Epidermal melanocyte (primary cell): Measurements from ENCODE around the gene ITPRIP.

Source experiments
- DNase-seq: peaks from one replicate; pipeline ENCODE4 v3.0.0; 2011; ENCODE audit warnings: low spot score; ENCODE audit not compliant: insufficient read length

The ITPRIP gene

GRCh38 chr10:104326991-104327610 is 11.2 kb downstream of the ITPRIP start:
- no peak for DNase-seq

- no peak for DNase-seq
Measured at GRCh38 chr10:104325436-104326435, 12.5 kb downstream of the ITPRIP start.

GRCh38 chr10:104324931-104325330 is 13.3 kb downstream of the ITPRIP start:
- no peak for DNase-seq

DNA sequence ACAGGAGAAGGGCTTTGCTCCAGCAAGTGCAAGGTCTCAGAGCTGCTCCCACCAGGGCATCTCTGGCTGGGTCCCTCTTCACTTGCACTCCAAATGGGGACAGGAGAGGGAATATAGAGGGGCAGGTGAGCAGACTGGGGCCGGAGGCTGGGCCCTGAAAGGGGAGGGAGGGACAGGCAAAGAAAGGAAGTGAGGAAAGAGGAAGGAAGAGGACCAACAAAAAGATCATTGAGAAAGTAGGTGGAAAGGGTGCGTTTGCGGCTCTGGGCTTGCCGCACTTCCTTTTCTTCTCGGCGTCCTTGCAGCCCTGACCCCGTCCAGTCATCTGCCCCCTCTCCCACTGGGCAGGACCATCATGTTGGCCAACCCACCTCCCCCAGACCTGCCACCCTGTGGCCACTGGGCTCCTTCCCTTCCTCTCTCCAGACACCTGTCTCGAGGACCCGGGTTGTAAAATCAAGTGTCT is 14.0 kb downstream of the ITPRIP start:
- no peak for DNase-seq

DNA sequence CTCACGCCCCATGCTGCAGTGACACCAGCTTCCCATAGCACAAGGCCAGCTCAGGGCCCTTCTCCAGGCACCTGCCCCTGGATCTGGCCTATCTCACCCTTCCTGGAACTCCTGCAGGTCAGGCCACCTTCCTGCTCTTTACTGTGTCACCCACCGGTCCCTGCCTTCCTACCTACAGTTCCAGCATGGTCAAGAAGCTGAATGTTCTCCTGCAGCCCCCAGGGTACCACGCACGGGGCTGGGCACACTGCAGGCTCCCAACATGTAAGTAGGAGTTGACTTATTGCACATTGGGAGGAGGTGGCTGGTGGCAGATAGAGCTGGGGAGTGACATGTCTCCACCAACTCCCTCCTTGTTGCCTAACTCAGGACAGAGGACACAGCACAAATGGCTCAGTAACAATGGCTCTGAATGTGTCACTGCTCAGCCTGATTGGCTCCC is 14.5 kb downstream of the ITPRIP start:
- DNase-seq = no peak

DNA sequence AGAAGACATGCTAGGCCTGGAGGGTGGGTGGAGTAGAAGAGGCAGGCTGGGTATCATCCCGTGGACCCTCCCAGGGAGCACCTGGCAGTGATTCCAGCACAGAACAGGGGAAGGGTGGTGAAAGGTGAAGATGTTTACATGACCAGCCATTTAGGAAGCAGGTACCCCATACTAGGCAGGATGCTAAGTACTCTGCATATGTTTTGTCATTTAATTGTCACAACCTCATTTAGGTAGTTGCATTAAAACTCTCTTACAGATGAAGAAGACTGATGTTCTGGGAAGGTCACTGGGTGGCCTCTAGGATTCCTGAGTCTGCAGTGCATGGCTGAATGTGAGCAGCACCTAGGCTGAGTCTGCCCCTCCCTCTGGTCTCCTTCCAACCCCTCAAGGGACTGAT is 15.2 kb downstream of the ITPRIP start:
- no peak for DNase-seq

GRCh38 chr10:104322416-104322782 is 15.9 kb downstream of the ITPRIP start:
- DNase-seq = no peak

GRCh38 chr10:104321725-104322415 is 16.4 kb downstream of the ITPRIP start:
- no peak for DNase-seq

GRCh38 chr10:104321226-104321625 is 17.0 kb downstream of the ITPRIP start:
- no peak for DNase-seq

- DNase-seq = no peak
Measured at GRCh38 chr10:104318810-104319741, 19.2 kb downstream of the ITPRIP start.

DNA sequence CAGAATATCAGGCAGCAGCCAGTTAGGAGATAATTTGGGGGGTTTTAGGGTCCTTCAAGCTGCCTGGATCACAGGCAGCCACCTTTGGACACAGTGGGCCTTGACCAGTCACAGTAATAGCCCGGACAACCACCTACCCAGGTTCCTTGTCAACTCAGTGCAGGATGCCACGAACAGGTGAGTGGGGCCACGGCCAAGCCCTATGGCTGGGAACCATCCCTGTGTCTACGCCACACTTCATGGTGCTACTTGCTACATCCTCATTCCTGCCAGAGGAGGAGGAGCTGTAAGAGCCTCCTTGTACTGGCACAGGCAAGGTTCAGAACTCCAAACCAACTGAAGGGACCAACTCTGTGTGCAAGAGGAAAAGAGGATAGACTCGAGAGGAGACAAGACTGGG is 19.9 kb downstream of the ITPRIP start:
- no peak for DNase-seq

GRCh38 chr10:104317726-104318299 is 20.5 kb downstream of the ITPRIP start:
- no peak for DNase-seq

GRCh38 chr10:104317269-104317710 is 21.0 kb downstream of the ITPRIP start:
- DNase-seq = no peak

- no peak for DNase-seq
Measured at GRCh38 chr10:104316321-104317099, 21.8 kb downstream of the ITPRIP start.

DNA sequence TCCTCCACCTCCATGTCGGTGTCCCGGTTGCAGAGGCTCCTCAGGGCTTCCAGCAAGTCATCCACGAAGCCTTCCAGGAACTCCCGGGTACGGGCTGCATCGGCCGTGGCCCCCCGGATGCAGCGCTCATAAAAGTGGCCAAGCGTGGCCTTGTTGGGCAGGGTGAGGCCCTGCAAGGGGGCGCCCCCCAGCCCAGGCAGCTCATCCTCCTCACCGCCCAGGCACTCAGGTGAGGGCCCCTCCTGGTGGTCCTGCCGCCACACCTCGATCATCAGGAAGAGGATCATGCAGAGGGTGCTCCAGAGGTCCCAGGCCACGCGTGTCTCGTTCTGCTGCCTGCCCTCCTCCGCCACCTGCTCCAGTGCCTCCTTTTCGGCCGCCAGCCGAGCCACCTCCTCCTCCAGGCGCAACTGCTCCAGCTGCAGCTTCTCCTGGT is 22.8 kb downstream of the ITPRIP start:
- DNase-seq = no peak

DNA sequence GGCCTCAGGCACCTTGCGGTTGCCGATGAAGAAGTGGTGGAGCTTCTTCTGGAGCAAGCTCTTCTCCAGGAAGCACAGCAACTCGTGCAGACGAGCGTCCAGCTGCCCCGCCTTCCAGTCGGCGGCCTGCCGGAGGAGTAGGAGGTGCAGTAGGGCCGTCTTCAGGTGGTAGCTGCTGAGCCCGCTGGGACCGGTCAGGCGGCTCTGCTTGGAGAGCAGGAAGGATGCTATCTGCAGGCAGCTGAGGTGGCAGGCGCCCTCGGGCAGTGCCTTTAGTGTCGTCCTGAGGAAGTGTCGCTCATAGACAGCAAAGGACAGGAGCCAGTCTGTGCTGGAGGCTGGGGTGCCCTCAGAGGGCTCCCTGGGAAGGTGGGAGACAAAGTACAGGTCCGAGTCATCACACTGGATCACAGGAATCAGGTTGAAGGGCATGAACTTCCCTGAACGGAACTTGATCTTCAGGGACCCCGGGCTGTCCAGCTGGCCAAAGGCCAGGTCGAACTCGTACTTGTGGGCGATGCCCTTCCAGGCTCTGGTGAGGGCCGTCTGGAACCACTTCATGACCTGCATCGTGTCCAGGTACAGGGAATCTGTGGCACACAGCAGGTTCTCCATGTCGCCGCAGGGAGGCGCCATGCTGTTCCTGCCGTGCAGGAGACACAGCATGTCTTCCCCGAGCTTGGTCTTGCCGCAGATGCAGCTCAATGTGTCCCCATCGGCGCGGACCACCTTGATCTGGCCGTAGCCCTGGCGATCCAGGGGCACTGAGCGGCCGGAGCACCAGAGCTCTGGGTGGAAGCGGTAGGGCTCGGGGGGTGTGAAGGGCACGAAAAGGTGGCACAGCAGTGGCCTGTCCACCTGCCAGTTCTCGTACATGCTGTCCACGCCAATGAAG is 23.4 kb downstream of the ITPRIP start:
- DNase-seq = no peak

- no peak for DNase-seq
Measured at GRCh38 chr10:104311184-104311720, 27.0 kb downstream of the ITPRIP start.
